ENCODE data around the gene PADI6. TPM values are rescaled to one million over a fixed set of nuclear protein-coding genes. Genes with fewer than 3 reads are reported as not detected.

PADI6 gene
- total and polyA plus RNA-seq, 9 of the 15 experiments (the other 6 are each of a cell fraction or from before 2014, with no cell fraction given) = not detected

DNA sequence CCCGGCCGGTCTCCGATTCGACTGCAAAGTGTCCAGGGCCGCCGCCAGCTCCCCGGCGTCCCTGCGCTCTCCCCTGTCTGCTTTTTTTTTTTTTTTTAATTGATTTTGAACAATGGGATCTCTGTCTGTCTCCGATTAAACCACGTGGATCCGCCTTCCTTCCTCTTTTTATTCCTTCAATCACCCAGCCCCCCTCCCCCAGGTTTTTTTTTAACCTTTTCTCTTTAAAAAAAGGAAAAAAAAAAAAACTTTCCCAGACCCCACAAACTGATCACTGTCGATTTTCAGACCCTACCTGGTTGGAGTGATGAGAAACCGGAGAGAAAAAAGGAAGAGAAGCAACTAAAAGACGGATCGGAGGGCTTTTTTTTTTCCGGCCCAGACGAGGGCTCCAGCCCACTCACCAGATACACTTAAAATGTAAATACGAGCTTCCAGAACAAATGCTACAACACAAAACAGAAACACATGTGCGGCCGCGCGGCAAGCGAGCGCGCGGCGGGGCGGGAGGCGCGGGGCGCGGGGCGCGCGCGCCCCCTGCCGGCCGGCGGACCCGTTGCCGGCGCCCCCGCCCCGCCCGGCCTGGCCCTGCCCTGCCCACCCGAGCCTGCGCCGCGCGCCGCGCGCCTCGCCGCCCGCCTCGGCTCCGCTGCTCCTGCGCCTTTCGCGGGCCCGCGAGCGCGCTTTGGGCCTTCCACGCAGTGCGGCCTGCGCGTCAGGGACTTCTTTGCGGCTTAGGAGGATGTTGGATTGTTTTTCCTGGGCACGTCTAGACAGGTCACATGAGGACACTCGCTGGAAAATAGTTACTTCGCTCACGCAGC, 67.5 kb downstream of the PADI6 start, which contains the start of gene RCC2 (continued):
- TF ChIP-seq, protein P1, sequence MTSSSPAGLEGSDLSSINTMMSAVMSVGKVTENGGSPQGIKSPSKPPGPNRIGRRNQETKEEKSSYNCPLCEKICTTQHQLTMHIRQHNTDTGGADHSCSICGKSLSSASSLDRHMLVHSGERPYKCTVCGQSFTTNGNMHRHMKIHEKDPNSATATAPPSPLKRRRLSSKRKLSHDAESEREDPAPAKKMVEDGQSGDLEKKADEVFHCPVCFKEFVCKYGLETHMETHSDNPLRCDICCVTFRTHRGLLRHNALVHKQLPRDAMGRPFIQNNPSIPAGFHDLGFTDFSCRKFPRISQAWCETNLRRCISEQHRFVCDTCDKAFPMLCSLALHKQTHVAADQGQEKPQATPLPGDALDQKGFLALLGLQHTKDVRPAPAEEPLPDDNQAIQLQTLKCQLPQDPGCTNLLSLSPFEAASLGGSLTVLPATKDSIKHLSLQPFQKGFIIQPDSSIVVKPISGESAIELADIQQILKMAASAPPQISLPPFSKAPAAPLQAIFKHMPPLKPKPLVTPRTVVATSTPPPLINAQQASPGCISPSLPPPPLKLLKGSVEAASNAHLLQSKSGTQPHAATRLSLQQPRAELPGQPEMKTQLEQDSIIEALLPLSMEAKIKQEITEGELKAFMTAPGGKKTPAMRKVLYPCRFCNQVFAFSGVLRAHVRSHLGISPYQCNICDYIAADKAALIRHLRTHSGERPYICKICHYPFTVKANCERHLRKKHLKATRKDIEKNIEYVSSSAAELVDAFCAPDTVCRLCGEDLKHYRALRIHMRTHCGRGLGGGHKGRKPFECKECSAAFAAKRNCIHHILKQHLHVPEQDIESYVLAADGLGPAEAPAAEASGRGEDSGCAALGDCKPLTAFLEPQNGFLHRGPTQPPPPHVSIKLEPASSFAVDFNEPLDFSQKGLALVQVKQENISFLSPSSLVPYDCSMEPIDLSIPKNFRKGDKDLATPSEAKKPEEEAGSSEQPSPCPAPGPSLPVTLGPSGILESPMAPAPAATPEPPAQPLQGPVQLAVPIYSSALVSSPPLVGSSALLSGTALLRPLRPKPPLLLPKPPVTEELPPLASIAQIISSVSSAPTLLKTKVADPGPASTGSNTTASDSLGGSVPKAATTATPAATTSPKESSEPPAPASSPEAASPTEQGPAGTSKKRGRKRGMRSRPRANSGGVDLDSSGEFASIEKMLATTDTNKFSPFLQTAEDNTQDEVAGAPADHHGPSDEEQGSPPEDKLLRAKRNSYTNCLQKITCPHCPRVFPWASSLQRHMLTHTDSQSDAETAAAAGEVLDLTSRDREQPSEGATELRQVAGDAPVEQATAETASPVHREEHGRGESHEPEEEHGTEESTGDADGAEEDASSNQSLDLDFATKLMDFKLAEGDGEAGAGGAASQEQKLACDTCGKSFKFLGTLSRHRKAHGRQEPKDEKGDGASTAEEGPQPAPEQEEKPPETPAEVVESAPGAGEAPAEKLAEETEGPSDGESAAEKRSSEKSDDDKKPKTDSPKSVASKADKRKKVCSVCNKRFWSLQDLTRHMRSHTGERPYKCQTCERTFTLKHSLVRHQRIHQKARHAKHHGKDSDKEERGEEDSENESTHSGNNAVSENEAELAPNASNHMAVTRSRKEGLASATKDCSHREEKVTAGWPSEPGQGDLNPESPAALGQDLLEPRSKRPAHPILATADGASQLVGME (CRISPR knock-in tag; IDR thresholded peaks at IDR 0.05) = no peak
- TF ChIP-seq BACH1 (tag; IDR thresholded peaks at IDR 0.05) = no peak
- TF ChIP-seq FOXA3 (CRISPR knock-in tag; conservative IDR thresholded peaks at IDR 0.05 in 1 of 2, IDR thresholded peaks at IDR 0.05 in 1 of 2) = no peak
- TF ChIP-seq, protein P2, sequence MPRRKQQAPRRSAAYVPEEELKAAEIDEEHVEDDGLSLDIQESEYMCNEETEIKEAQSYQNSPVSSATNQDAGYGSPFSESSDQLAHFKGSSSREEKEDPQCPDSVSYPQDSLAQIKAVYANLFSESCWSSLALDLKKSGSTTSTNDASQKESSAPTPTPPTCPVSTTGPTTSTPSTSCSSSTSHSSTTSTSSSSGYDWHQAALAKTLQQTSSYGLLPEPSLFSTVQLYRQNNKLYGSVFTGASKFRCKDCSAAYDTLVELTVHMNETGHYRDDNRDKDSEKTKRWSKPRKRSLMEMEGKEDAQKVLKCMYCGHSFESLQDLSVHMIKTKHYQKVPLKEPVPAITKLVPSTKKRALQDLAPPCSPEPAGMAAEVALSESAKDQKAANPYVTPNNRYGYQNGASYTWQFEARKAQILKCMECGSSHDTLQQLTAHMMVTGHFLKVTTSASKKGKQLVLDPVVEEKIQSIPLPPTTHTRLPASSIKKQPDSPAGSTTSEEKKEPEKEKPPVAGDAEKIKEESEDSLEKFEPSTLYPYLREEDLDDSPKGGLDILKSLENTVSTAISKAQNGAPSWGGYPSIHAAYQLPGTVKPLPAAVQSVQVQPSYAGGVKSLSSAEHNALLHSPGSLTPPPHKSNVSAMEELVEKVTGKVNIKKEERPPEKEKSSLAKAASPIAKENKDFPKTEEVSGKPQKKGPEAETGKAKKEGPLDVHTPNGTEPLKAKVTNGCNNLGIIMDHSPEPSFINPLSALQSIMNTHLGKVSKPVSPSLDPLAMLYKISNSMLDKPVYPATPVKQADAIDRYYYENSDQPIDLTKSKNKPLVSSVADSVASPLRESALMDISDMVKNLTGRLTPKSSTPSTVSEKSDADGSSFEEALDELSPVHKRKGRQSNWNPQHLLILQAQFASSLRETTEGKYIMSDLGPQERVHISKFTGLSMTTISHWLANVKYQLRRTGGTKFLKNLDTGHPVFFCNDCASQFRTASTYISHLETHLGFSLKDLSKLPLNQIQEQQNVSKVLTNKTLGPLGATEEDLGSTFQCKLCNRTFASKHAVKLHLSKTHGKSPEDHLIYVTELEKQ (CRISPR knock-in tag; IDR thresholded peaks at IDR 0.05) = no peak
- TF ChIP-seq SLC30A9 (CRISPR knock-in tag; IDR thresholded peaks at IDR 0.05) = no peak
- peak; percentile 81 to 84; a peak in 3 of 4 replicates for TF ChIP-seq NRF1 (conservative IDR thresholded peaks at IDR 0.05 in 1 of 2, IDR thresholded peaks at IDR 0.05 in 1 of 2)
- TF ChIP-seq ZNF277 (CRISPR knock-in tag; IDR thresholded peaks at IDR 0.05; ENCODE audit: borderline replicate concordance) = no peak
- no peak for TF ChIP-seq SNIP1 (IDR thresholded peaks at IDR 0.05; ENCODE audit: low read depth)
- no peak for TF ChIP-seq ZNF507 (tag; conservative IDR thresholded peaks at IDR 0.05)
- no peak for TF ChIP-seq ADNP (tag; IDR thresholded peaks at IDR 0.05)
- TF ChIP-seq TOE1 (IDR thresholded peaks at IDR 0.05; ENCODE audit: borderline replicate concordance) = no peak
- no peak for TF ChIP-seq TOE1 (CRISPR knock-in tag; IDR thresholded peaks at IDR 0.05; ENCODE audit: borderline replicate concordance, low read depth)
- no peak for TF ChIP-seq MTA2 (IDR thresholded peaks at IDR 0.05; ENCODE audit: low read depth)
- TF ChIP-seq ZNF354B (CRISPR knock-in tag; IDR thresholded peaks at IDR 0.05) = no peak; the same call in 1 of the 2 replicates
- no peak for TF ChIP-seq ZNF561 (CRISPR knock-in tag; conservative IDR thresholded peaks at IDR 0.05)
- TF ChIP-seq, protein P3, sequence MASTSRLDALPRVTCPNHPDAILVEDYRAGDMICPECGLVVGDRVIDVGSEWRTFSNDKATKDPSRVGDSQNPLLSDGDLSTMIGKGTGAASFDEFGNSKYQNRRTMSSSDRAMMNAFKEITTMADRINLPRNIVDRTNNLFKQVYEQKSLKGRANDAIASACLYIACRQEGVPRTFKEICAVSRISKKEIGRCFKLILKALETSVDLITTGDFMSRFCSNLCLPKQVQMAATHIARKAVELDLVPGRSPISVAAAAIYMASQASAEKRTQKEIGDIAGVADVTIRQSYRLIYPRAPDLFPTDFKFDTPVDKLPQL (IDR thresholded peaks at IDR 0.05; ENCODE audit: extremely low read depth, insufficient read length) = no peak
